Lung (tissue), 12 donors: ENCODE data around the gene THAP8. TPM values are rescaled to one million over a fixed set of nuclear protein-coding genes. Genes with fewer than 3 reads are reported as not detected.

ENCODE experiments used
- ATAC-seq: fragments of 200-7000 bp; cut with Tn5 transposase; one replicate; pipeline ENCODE4 v1.9.1; 2020; ENCODE audit warnings: moderate number of reproducible peaks; ENCODE audit not compliant: insufficient read depth, low FRiP score
- DNase-seq, 3 donors: peaks; one replicate each; pipeline ENCODE4 v3.0.0-alpha.2; 2013 to 2017
- H3K27ac ChIP-seq, 2 donors: one replicate each; pipeline ENCODE4 v1.5.1; 2013; ENCODE audit warnings: mild to moderate bottlenecking in 2 of 2, moderate library complexity in 2 of 2, control low read depth in 1 of 2, inconsistent platforms in 1 of 2, low read depth in 1 of 2, low read length in 1 of 2
- H3K27me3 ChIP-seq, 3 donors: one replicate each; pipeline ENCODE4 v1.5.1; 2013; ENCODE audit warnings: low read length in 2 of 3; ENCODE audit not compliant: control insufficient read depth in 3 of 3, insufficient read depth in 3 of 3
- H3K36me3 ChIP-seq, 4 donors: one replicate each; pipeline ENCODE4 v1.5.1; 2013; ENCODE audit warnings: low read length in 4 of 4, mild to moderate bottlenecking in 1 of 4, moderate library complexity in 1 of 4; ENCODE audit not compliant: control insufficient read depth in 4 of 4, insufficient read depth in 4 of 4
- H3K4me1 ChIP-seq, 5 donors: one replicate each; pipeline ENCODE4 v1.5.1; 2013; ENCODE audit warnings: low read length in 5 of 5, mild to moderate bottlenecking in 2 of 5, moderate library complexity in 1 of 5; ENCODE audit not compliant: control insufficient read depth in 5 of 5, insufficient read depth in 5 of 5
- H3K4me3 ChIP-seq: one replicate; pipeline ENCODE4 v1.5.1; 2013; ENCODE audit warnings: mild to moderate bottlenecking, control low read depth, moderate library complexity
- H3K9ac ChIP-seq, 2 donors: one replicate each; pipeline ENCODE4 v1.5.1; 2013; ENCODE audit warnings: low read length in 2 of 2, control low read depth in 1 of 2; ENCODE audit not compliant: insufficient read depth in 1 of 2
- H3K9me3 ChIP-seq, 4 donors: one replicate each; pipeline ENCODE4 v1.5.1; 2013; ENCODE audit warnings: low read length in 3 of 4, mild to moderate bottlenecking in 1 of 4, moderate library complexity in 1 of 4; ENCODE audit not compliant: control insufficient read depth in 4 of 4, insufficient read depth in 3 of 4
- CTCF ChIP-seq: IDR thresholded peaks from 2 replicates; pipeline ENCODE4 v1.5.1; 2012; ENCODE audit warnings: mild to moderate bottlenecking; ENCODE audit errors: control extremely low read depth, extremely low read depth
- WGBS, 2 donors: extraction: QIAGEN DNeasy Blood & Tissue Kit; methylation state at CpG; one replicate each; pipeline ENCODE4 v1.1.7; 2013; 5-methylcytosine and 5-hydroxymethylcytosine counted together
- polyA plus RNA-seq, 2 donors: library from polyadenylated mRNA; stranded (reverse); fragments of 200-250 nt; gene quantifications; one replicate each; pipeline ENCODE4 v1.2.1, GENCODE V29; 2013
- total RNA-seq, 2 donors: library from RNA; depleted of rRNA in 1 of 2; stranded (reverse); fragments of >200 nt in 1 of 2; gene quantifications; one replicate each; pipeline ENCODE4 v1.2.1, GENCODE V29; 2014 to 2021
- donor health status: control.
- donor health status: control.
- donor health status: Bipolar disorder and iron deficiency.
- donor health status: healthy.
- donor health status: DM: yes; HTN: yes; CAD: no.

The THAP8 gene
- total and polyA plus RNA-seq, 4 donors: 4.1 to 6.4 (median 5.5) TPM

DNA sequence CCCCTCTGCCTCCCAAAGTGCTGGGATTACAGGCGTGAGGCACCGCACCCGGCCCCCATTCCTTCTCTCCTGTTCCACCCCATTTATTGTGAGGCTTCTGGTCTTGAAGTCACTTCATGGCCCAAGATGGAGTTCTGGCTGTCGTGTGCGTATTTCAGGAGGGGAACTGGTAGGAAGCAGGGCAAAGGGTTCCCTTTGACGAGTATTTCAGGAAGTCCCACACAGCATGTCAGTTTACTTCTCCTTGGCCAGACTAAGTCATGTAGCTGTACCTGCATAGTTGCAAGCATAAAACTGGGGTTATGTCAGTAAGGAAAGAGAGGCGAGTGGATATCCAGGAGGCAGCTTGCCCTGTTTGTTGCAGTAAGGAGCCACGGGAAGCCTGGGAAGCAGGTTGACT is 10.7 kb upstream of the THAP8 start:
- Histone ChIP-seq H3K27ac (no peak overlapping the region), H3K4me3 (no peak overlapping the region), H3K9me3 (peaks cover 0 to 2% (median 0%) of the 10 kb centered on the region in 4 donors), H3K27me3 (no peaks in the 10 kb centered on the region), H3K36me3 (peaks cover 0 to 6% (median under 1%) of the 10 kb centered on the region in 4 donors), H3K9ac (no peak overlapping the region), H3K4me1 (peaks cover 0 to 1% (median 0%) of the 10 kb centered on the region in 5 donors)
- no peak for ATAC-seq
- WGBS, 2 donors: 78 to 87% methylated on average over 8 of the region's 8 CpGs
- TF ChIP-seq CTCF: no peak
- DNase-seq: no peak

DNA sequence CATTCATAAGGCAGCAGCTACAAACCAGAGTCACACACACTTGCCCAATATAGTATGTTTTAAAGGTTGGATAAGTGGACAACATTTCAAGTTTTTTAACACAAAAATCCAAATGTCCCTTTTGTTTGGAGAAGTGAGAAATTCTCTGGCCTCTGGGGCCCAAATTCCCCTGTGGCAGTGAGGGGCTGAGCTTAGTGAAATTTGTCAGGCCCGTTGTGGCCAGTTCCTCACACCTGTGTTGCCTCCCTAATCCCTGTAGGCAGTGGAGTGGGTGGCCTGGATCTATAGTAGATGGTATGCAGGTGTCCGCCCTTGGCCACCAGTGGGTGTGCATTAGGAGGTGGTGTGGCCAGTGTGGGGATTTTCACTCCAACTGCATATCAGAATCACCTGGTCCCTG is 7.3 kb upstream of the THAP8 start:
- 91 to 93% methylated on average over 2 of the region's 2 CpGs for WGBS, 2 donors
- H3K27ac ChIP-seq: no peak overlapping the region
- H3K4me3 ChIP-seq: no peak overlapping the region
- no peak for TF ChIP-seq CTCF
- H3K27me3 ChIP-seq: no peaks in the 10 kb centered on the region
- H3K36me3 ChIP-seq: peaks cover 0 to 7% (median 0%) of the 10 kb centered on the region in 4 donors
- no peak overlapping the region for H3K9ac ChIP-seq
- H3K4me1 ChIP-seq: peaks cover 0 to 2% (median 0%) of the 10 kb centered on the region in 5 donors
- DNase-seq (no peak), ATAC-seq (no peak)
- no peaks in the 10 kb centered on the region for H3K9me3 ChIP-seq

GRCh38 chr19:36060430-36060829 is 6.3 kb upstream of the THAP8 start:
- ATAC-seq: no peak

More at GRCh38 chr19:36060430-36060829, 6.3 kb upstream of the THAP8 start:
- H3K27me3 ChIP-seq: no peaks in the 10 kb centered on the region
- H3K9me3 ChIP-seq: no peaks in the 10 kb centered on the region
- H3K9ac ChIP-seq: no peak overlapping the region
- 81 to 88% methylated on average over 4 of the region's 4 CpGs for WGBS, 2 donors
- H3K4me1 ChIP-seq: peaks cover 0 to 11% (median under 1%) of the 10 kb centered on the region in 5 donors
- no peak overlapping the region for H3K27ac ChIP-seq
- no peak overlapping the region for H3K4me3 ChIP-seq
- TF ChIP-seq CTCF: no peak
- DNase-seq: no peak
- peaks cover 0 to 7% (median 0%) of the 10 kb centered on the region in 4 donors for H3K36me3 ChIP-seq
